Measurements from ENCODE around the gene ZNF500. TPM values are rescaled to one million over a fixed set of nuclear protein-coding genes. Genes with fewer than 3 reads are reported as not detected.

ZNF500 gene
- polyA plus RNA-seq (2012; ENCODE audit: insufficient read length, low read depth): 8.4 TPM

GRCh38 chr16:4766875-4767628 is at the start of gene ZNF500:
TSS of gene ZNF500 (minus strand) at chr16:4767162. CDS start at chr16:4765978, 1,184 bp downstream.
- TF ChIP-seq TAF1 (IDR thresholded peaks at IDR 0.05; ENCODE audit: borderline replicate concordance, insufficient read depth, low read length) (peak; percentile 59; the same call in 1 of the 2 replicates), REST (IDR thresholded peaks at IDR 0.05; ENCODE audit: insufficient read depth in 1 of 2, low read depth in 2 of 2, low read length in 2 of 2) (no peak), POLR2AphosphoS5 (IDR thresholded peaks at IDR 0.05; ENCODE audit: low read depth, low read length) (peak; percentile 76), SIN3A (IDR thresholded peaks at IDR 0.05; ENCODE audit: borderline replicate concordance, insufficient read depth, low read length) (no peak), FOXP2 (optimal IDR thresholded peaks at IDR 0.05; ENCODE audit: borderline replicate concordance, extremely low read depth, extremely low read length, insufficient read depth) (peak; percentile 89)

GRCh38 chr16:4814542-4815173 is 47.7 kb upstream of the ZNF500 start:
- TF ChIP-seq SIN3A (IDR thresholded peaks at IDR 0.05; ENCODE audit: borderline replicate concordance, insufficient read depth, low read length) (no peak), FOXP2 (optimal IDR thresholded peaks at IDR 0.05; ENCODE audit: borderline replicate concordance, extremely low read depth, extremely low read length, insufficient read depth) (no peak), REST (IDR thresholded peaks at IDR 0.05; ENCODE audit: insufficient read depth in 1 of 2, low read depth in 2 of 2, low read length in 2 of 2) (no peak), POLR2AphosphoS5 (IDR thresholded peaks at IDR 0.05; ENCODE audit: low read depth, low read length) (no peak), TAF1 (IDR thresholded peaks at IDR 0.05; ENCODE audit: borderline replicate concordance, insufficient read depth, low read length) (no peak)

- TF ChIP-seq POLR2AphosphoS5 (IDR thresholded peaks at IDR 0.05; ENCODE audit: low read depth, low read length): no peak
- TF ChIP-seq REST (IDR thresholded peaks at IDR 0.05; ENCODE audit: insufficient read depth in 1 of 2, low read depth in 2 of 2, low read length in 2 of 2): no peak
- TF ChIP-seq TAF1 (IDR thresholded peaks at IDR 0.05; ENCODE audit: borderline replicate concordance, insufficient read depth, low read length): no peak
- TF ChIP-seq SIN3A (IDR thresholded peaks at IDR 0.05; ENCODE audit: borderline replicate concordance, insufficient read depth, low read length): no peak
- no peak for TF ChIP-seq FOXP2 (optimal IDR thresholded peaks at IDR 0.05; ENCODE audit: borderline replicate concordance, extremely low read depth, extremely low read length, insufficient read depth)
Measured at GRCh38 chr16:4814046-4814445, 47.1 kb upstream of the ZNF500 start.

- TF ChIP-seq REST (IDR thresholded peaks at IDR 0.05; ENCODE audit: insufficient read depth in 1 of 2, low read depth in 2 of 2, low read length in 2 of 2) (no peak), POLR2AphosphoS5 (IDR thresholded peaks at IDR 0.05; ENCODE audit: low read depth, low read length) (no peak), TAF1 (IDR thresholded peaks at IDR 0.05; ENCODE audit: borderline replicate concordance, insufficient read depth, low read length) (no peak), SIN3A (IDR thresholded peaks at IDR 0.05; ENCODE audit: borderline replicate concordance, insufficient read depth, low read length) (no peak), FOXP2 (optimal IDR thresholded peaks at IDR 0.05; ENCODE audit: borderline replicate concordance, extremely low read depth, extremely low read length, insufficient read depth) (no peak)
Measured at GRCh38 chr16:4813251-4814003, 46.5 kb upstream of the ZNF500 start.
